ENCODE measurements around the gene ABTB2.

ABTB2 gene

DNA sequence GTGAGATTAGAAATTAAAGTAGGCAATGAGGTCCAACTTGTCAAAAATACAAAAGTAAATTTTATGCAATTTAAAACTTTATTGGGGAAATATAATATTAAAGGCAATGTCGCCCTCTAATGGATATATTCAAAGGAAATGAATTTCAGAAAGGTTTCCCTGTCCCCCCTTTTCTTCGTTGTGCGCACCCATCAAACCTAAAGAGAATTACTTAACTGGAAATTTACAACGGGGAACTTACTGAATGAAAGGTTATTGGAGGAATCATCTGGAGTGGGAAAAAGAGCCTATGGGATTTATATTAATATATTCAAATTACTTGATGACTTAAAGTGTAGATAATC is 1.7 kb upstream of the ABTB2 start:
- no peak for DNase-seq

DNA sequence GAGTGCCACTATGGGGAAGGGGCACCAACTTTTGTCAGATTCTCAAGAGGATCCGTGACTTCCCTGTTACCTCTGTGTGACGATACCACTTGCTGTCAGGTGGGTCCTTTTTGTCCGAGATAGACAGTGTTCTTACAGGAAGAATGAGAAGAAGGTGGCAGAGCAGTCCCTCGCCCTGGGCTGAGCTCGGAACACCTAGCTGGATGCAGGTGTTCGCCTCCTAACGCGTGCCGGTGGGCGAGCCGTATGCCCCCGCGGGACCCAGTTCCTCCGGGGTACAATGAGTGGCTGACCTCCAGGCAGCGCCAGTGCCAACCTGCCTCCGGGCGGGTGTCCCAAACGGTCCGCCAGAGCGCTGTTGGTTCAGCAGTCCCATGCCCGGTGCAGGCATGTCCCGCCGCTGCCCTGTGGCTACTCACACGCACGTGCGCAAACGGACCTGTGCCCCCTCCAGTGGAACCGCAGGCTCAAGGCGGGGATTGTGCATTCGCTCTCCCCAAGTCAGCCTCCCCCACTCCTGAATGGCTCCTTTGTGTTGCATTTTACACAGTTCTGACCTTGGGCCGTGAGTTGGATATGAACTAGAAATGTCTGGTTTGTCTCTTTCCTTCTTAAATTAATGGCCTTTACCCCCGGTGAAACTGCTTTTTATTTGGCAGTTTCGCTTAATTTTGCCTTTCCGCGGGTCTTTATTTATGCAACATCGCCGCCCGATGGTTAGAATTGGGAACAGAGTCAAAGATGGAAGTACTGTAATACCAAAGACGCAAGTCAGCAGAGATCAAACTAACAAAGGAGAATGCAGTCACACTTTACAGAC is 1.1 kb upstream of the ABTB2 start:
- peak; percentile 24 to 60 for DNase-seq

DNA sequence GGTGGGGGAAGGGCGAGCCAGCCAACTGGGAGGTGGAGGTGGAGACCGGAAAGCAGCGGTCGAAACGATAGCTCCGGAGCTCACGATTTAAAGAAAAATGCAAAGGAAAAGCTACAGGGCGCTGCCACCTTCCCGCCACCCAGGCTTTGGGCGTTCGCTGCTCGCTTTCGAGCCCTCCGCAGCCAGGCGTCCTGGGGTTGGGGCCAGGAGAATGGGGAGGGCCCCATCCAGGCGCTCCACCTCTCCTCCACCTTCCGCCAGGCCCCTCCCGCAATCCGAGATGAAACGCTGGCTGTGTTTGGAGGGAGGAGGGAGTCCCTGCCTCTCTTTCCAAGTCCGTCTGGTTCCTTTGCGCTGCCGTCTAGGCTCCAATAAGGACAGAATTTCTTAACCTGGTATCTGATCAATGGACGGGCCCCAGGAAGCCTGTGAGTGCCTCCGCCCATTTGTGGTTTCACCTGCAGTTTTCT is 483 bp upstream of the ABTB2 start:
- DNase-seq: peak; percentile 42 to 58

DNA sequence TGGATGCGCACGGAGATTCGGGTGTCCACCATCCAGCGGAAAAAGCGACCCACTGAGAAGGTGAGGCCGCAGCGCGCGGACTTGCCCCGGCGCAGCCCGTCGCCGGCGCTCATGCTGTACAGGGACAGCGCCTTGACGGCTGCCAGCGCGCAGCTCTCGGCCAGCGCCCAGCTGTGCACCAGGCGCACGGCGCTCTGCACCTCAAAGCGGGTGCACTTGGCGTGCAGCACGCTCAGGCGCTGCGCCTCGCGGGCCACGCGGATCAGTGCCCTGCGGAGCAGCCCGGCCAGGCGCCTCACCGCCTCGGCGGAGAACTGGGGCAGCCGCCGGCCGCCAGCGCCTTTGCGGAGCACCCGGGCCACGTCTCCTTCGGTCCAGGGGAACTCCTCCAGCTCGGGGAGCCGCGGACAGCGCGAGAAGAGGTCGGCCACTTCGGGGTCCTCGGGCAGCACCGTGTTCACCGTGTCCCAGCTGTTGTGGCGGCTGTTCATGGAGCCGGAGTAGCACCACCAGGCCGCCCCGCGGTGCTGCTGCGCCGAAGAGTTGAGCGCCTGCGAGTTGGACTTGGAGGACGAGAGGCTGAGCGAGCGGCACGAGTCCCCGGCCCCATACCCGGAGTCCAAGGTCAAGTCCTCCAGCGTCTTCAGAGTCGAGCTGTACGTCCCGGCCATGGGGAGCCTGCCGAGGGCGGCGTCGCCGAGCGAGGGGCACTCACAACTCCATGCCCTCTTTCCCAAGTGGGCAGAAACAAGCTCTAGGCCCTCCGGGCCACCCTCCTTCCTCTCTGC is 703 bp downstream of the ABTB2 start:
- no peak for DNase-seq

DNA sequence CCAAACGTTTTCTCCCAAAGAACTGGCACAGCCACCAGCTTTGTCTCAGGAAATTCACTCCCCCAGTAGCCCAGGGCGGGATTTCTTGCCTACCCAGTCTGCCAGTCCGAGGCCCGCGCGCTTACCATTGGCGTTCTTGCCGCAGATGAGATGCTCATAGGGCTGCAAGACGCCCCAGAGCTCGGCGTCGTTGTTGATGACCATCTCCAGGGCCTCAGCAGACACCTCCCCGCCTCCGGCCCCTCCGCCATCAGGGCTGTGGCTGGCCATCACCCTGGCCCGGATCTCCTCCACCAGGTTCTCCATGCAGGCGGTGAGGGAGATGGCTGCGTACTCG is 1.3 kb downstream of the ABTB2 start:
- no peak for DNase-seq

DNA sequence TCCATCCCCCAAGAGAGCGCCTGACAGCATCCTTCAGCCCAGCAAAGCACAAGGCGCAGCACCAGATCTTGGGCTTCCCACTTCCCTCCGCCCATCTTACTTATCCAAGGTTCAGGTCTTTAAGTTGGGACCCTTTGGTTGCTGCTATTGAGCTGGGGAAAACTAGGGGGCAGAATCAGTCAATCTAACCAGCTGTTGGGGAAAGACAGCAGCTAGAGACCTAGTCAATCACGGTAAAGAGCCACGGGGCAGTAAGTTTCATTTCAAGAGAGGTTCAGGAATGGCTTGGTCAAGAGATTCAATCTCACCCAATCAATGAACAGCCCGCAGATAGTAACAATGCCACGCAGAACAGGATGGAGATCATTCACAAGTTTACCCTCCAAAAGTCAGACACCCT is 1.7 kb downstream of the ABTB2 start:
- DNase-seq: no peak

DNA sequence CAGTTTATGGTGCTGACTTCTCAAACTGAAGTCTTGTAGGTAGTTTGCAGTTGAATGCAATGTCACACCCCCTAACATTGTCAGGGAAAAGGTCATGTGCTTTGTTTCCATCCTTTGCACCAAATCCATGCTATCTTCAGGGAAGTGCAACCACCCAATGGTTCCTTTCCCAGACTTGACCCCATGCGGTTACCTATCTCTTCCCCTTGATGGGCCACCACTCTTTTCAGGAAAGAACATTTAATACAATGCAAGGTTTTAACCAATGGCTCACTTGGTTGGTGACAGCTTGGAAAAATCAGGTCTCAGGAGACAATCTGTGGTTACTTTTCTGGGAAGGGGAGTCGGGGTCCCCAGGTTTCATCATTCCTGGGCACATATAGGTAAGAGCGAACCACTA is 2.1 kb downstream of the ABTB2 start:
- DNase-seq: no peak

DNA sequence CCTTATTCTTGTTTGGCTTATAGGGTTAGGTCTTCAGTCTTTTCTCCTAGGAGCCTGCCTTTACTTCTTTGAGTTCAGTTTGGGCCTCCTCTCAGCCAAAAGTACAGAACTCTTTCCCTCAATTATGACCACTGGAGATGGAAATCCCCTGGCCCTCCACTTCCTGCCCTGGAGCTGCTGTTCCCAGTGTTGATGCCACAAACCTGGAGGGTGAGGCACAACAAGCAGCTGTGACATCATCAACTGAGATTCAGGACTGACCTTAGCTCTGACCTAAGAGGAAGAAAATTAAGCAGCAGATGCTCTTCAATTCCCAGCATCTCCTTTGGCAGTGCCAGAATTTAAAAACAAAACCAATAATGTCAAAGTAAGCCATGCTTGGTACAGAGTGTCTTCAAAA is 3.0 kb downstream of the ABTB2 start:
- no peak for DNase-seq

DNA sequence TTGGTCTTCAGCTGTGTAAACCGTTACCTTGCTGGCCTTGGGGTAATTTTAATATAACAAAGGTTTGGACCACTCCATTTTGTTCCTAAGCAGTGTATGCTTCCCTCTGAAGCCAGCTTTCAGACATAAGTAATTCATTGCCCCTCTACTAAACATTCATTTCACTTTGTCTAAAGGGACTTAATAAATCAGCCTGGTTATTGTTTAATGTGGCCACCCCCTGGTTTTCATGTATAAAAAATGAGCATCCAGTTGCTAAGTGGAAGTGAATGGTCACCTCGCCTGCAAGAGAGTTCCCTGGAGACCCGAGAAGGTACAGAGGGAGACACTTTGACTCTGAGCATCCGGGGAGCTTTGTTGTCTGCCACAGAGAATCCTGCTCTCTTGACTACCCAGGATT is 3.9 kb downstream of the ABTB2 start:
- no peak for DNase-seq

DNA sequence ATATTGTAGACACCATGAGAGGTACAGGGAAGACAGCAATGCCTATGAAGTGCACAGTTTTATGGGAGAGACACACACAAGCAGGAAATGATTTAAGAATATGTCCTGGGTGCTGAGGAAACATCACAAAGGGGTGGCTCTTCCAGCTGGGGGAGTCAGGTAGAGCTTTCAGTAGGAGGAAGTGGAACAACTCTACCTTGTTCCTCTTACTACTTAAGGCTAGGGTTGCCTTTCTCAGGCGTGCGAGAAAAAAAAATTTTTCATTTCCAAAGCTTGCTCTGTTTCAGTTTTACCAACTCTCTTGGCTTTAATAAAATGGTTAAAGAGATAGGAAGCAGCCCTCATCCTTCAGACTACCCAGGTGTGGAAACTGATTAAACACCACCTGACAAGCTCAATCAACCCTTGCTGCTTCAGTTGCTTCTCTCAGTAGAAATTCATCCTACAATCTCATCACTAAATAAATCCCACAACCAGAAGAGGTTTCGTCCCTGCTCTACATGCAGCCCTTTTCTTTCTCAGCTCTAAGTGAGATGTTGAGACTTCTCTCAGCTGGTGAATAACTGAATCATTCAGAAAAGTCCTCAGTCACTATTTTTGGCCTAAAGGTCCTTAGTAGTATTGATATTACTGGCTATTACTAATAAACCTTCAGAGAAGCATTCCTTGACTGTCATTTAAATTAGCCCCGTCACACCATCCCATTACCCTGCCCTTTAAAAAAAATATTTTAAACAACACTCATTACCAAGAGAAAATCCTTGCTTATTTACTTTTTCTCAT is 5.9 kb downstream of the ABTB2 start:
- DNase-seq: no peak

DNA sequence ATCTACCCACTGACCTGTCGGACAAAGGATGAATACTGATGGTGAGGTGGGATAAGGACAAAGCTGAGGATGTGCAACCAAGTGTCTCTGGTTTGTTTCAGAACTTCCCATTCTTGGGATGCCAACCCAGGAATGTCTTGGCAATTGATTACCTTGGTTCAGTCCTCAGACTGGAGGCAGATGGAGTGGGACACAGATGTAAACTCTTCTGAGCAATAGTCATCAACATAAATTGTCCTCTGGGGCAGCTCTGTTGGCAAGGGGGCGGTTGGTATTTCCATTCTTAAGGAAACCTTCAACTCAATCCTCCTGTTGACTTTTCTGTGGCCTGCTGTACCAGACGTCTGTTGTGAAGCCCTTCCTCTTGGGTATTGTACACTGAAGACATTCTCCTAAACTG is 6.8 kb downstream of the ABTB2 start:
- DNase-seq: no peak

DNA sequence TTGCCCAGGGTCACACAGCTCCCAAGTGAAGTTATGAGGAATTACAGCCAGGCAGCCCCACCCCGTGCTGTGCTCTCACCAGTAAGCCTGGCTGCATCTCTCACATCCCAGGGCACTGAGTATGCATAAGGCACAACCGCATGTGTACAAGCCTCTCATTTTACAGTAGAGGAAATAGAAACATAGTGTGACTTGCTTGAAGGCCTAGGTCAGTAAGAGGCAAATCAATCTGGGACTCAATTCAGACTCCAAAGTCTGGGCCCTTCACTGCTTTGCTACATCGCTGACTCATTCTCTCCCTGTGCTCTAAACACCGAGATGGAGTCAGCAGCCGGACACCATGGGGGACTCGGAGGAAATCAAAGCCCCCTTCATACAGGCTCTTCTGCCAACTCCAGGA is 7.9 kb downstream of the ABTB2 start:
- DNase-seq: no peak

DNA sequence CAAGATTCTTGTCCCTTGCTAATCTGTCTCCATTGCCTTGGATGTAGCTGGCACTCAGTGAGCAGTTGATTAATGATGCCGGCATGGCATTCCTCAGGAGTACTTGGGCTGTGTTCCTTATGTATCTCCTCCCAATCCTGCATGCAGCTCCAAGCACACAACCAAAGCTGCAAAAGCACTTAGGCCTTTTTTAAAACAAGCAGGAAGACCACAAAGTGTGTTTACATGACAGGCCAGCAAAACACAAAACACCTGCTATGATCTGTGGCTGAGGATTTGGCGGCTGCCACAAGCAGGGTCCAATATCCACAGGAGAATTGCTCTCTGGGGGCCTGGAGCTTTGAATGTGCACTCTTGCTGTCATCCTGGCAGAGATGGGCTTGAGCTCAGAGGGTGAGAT is 8.9 kb downstream of the ABTB2 start:
- DNase-seq: peak; percentile 18 to 60

DNA sequence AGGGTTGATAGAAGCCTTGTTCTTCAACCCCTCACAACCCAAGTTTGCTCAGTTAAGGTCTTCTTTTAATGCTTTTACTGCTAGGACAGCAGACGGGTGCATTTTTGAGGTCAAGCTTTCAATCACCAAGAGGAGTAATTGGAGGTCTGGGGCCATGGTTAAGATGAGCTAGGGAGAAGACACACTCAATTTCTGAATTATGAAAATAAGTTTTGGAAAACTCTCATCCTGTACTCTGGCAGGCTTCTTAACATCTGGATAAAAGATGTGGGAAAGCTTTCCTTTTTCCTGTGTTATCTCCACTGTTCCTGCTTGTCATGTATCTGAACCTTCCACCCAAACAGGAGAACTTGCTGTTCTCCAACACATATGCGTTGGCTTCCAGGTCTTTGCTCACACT is 9.7 kb downstream of the ABTB2 start:
- no peak for DNase-seq

DNA sequence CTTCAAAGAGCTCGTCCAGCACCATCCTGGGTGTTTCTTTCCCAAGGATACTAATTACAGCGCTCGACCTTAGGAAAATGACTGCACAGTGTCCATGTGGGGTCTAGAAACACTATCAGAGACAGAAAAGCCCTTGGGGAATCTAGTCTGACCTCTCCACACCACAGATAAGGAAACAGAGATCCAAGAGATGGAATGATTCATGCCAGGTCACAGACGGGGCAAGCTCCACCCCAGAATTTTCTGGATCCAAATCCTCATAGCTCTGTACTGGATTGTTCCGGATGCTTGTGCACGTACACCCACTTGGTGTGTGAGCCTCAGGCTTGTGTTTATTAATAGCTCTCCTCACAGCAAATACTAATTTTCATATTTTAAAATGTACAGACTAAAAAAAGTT is 11.3 kb downstream of the ABTB2 start:
- no peak for DNase-seq

DNA sequence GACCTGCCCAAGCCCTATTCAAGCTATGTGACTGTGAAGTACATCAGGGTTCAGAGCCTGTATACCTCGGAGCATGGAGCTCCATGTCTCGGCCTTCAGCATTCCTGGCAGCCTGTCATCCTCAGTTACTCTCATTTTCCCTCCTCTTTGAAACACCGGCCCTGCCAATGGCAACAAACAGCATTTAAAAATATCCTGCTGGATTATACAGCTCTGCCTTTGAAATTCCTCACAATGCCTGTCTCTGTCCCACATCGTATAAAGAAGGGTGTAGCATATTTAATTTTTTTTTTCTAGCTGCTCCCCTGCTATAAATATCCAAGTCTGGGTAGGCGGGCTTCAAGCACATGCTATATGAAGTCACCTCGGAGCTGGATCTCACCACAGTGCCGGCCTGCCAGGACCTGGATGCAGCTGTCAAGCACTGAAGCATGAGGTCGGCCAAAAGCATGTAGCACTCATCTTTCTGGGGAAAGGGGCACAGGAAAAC is 11.8 kb downstream of the ABTB2 start:
- DNase-seq: no peak

DNA sequence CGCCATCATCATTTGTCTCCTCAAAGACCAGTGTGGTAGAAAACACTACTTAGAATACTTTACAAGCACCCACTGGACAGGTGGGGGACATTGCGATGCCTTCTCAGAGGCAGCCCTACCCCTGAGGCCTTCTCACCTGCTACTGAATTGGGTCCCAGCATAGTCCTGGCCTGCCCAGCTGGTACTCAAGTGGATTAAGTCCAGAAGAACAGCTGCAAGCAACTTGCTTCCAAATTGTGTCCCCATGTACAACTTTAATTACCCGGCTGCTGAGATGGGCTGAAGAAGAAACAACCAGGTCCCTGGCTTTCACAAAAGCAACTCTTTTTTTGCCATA is 12.3 kb downstream of the ABTB2 start:
- DNase-seq: no peak

DNA sequence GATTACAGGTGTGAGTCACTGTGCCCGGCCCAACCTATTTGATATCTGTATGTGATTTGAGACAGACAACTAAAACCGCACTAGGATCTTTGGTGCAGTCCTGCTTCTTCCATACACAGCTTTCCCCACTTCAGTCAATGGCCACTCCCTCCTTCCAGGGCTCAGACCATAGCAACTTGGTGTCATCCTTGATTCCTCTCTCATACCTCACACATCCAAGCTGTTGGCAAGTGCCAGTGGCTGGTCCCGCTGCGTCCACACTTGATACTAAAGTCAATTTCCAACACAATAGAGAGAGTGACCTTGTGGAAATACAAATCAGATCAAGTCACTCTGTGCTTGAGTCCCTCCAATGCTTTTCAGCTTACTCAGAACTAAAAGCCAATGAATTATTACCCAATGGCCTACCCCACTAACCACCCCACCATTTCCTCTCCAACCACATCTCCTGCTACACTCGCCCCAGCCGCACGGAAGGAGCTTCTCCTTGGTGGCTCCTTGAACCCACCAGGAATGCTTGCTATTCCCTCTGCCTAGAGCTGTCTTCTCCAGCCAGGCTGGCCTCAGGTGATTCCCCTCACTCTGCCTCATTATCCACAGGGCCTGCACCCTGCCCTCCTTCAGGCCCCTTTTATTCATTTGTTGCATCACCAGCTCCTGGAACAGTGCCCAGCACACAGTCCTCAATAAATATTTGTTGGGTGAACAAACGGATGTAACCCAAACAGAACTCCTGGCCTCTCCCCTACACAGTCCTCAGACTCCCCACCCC is 12.9 kb downstream of the ABTB2 start:
- DNase-seq: no peak

DNA sequence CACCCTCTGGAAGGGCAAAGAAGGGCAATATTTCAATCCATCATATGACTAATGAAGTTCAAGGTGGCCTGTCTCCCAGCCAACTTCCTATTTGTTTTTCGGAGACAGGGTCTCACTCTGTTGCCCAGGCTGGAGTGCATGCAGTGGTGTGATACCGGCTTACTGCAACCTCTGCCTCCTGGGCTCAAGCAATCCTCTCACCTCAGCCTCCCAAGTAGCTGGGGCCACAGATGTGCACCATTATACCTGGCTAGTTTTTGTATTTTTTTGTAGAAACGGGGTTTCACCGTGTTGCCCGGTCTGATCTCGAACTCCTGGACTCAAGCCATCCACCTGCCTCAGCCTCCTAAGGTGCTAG is 13.4 kb downstream of the ABTB2 start:
- no peak for DNase-seq

DNA sequence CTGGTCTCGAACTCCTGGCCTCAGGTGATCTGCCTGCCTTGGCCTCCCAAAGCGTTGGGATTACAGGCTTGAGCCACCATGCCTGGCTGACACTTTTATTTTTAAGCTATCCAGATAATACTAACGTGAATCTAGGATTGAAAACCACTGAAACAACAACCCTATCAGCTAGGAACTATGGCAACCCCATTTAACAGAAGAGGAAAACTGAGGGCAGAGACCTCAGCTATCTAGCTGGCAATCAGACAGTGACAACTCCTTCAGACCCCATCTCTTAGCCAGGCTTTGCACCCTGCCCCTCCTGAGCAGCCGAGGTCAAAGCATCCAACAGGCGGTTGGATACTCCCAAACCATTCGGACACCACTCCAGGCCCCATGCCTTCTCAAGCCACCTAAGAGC is 14.1 kb downstream of the ABTB2 start:
- no peak for DNase-seq

DNA sequence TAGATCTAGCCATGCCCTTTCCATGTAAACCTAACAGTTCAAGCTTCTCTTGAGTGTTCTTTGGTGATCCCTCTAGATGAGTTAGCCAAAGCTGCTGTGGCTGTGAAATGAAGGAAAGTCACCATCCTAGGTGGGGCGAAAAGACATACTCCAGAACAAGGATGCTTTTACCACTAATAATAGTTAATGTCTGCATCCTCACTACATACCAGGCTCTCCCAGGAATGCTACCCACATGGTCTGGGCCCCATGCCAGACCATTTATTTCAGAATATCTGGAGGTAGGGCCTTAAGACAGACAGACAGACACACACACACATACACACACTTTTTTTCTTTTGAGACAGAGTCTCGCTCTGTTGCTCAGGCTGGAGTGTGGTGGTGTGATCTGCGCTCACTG is 14.7 kb downstream of the ABTB2 start:
- no peak for DNase-seq

DNA sequence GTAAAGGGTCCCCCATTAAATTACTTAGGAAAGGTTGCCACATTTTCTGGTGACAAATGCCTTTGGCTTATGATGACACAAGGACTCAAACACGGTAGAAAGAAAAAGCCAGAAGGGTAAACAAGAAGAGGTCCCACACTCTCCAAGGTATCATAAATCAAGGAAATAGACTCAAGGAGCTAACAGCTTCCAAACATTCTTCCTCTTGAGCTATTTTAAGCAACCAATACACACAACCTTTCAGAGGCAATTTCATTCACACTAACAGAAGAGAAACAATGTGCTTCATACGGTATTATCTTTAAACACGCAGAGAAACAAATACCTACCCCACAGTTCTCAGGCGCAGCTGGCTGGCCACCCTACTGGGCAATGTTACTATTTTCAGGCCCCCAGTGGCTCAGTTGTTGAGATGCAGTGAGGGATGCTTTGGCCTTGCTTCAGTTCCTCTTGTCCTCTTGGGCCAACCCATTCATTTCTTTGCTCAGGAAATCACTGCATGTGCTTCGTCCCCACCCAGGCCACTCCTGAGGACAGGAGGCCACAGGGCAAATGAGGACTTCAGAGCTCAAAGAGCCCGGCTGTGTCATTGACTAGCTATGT is 15.8 kb downstream of the ABTB2 start:
- DNase-seq: peak; percentile 53

DNA sequence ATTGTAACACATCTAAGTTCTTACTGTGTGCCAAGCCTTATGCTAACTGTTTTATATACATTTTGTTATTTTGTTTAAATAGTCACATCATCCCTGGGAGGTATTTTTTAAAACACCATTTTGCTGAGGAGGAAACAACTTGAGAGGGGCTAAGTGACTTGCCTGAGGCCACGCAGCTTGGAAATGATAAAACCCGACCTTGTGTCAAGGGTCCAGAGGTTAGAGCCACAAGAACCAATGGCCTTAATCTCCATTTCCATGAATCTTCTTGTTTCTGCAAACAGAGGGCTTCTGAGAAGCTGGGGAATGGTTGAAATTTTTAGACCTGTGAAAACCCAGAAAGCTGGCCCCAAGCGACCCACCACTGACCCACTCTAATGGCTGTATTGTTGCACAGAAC is 16.7 kb downstream of the ABTB2 start:
- DNase-seq: no peak

Data from NCI-H187 (cell line).